GM18868 (cell line): Measurements from ENCODE around the gene ZNF532.
A peak's percentile ranks its signal among the peaks of the same experiment; 100 is the strongest.

ENCODE experiments used
- ATAC-seq: cut with Tn5 transposase; IDR thresholded peaks from one replicate; pipeline ENCODE4 v1.9.1; 2021; ENCODE audit warnings: mild to moderate bottlenecking, moderate library complexity; ENCODE audit not compliant: unreplicated experiment

Gene ZNF532

DNA sequence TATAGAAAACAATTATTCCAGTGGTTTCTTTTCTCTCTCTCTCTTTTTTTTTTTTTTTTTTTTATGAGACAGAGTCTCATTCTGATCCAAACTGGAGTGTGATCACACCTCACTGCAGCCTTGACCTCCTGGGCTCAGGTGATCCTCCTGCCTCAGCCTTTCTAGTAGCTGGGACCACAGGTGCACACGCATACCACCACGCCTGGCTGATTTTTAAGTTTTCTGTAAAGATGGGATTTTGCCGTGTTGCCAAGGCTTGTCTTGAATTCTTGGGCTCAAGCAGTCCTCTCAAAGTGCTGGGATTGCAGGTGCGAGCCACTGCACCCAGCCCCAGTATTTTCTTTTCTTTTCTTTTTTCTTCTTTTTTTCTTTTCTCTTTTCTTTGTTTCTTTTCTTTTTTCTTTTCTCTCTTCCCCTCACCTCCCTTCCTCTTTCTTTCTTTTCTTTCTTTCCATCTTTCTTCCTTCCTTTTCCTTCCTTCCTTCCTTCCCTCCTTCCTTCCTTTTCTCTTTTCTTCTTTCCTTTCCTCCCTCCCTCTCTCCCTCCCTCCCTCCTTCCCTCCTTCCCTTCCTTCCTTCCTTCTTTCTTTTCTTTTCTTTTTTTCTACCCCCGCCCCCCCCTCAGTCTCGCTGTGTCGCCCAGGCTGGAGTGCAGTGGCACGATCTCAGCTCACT lies 76.9 kb downstream of the ZNF532 start:
- no peak for ATAC-seq

GRCh38 chr18:58943896-58944295 lies 79.2 kb downstream of the ZNF532 start:
- no peak for ATAC-seq

DNA sequence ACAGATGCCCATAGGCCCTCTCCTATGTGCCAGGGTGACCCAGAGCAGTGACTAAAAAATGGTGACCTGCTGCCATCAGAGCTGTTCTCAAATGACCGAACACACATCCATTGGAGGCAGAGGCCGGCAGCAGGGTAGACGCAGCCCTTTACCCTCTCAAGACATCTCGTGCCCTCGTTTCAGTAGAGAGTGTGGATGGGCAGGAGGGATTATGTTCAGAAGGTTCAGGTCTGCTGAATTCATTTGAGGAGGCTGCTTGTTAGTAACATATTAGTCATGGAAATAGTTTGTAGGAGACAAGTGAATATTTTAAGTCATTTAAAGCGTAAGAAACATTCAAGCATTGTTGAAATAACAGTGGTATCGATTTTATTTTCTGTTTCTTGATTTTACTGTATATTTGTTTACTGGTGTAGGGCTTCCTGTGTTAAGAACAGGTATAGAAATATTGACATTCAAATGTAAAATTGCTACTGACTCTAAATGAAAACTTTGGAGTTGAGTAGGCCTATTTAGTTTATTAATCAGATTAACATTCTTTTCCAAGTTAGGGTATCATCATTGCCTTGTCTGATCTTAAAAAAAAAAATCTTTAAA lies 82.6 kb downstream of the ZNF532 start:
- peak; percentile 34 for ATAC-seq

GRCh38 chr18:58949031-58949430 lies 84.4 kb downstream of the ZNF532 start:
- no peak for ATAC-seq

DNA sequence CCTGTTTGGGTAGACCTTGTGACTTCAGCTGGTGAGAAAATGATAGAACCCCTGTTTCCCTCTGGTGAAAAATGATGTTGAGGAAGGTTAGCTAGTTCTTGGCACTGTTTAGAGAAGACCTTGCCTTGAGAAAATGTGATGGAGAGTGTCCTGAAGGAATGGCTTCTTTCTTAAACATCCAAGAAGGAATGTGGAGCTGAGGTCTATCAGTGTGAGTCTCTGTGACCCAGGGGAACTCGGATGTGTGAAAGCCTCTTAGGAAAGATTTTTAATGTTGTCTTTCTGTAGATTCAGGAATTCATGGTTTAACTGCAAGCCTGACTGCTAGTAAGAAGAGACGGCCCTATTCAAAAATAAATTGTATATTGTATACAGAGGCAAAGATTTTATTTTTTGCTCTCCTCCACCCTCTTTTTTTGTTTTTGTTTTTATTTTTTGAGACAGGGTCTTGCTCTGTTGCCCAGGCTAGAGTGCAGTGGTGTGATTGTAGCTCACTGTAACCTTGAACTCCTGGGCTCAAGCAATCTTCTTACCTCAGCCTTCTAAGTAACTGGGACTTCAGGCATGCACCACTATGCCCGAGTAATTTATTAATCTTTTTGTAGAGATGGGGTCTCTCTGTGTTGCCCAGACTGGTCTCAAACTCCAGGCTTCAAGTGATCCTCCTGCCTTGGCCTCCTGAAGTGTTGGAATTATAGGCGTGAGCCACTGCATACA lies 87.5 kb downstream of the ZNF532 start:
- ATAC-seq = no peak

GRCh38 chr18:58952858-58953257 lies 88.2 kb downstream of the ZNF532 start:
- ATAC-seq = no peak

DNA sequence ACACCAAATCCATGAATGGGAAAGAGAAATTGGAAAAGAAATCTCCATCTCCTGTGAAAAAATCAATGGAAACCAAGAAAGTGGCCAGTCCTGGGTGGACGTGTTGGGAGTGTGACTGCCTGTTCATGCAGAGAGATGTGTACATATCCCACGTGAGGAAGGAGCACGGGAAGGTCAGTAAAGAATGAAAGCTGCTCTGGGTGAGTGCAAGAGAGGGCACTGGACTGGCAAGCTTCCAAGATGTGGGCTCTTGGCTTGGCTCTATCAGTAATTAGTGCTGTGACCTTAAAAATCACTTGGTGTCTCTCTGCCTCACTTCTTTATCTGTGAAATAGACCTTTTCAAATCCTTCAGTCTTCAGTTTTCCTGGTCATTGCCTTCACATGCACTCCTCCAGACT lies 89.0 kb downstream of the ZNF532 start:
- no peak for ATAC-seq

DNA sequence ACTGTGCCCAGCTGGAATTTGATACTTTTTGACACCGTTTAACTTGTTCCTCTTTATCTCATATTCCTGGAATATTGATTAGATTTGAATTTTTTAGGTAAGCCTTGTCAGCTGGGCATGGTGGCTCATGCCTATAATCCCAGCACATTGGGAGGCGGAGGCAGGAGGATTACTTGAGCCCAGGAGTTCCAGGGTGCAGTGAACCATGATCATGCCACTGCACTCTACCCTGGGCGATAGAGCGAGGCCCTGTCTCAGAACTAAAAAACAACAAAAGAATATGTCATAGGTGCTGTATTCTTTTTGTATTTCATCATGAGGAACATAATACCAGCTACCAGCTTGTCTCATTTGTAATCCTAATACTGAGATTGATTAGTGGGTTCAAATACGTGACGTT lies 90.3 kb downstream of the ZNF532 start:
- ATAC-seq = no peak

DNA sequence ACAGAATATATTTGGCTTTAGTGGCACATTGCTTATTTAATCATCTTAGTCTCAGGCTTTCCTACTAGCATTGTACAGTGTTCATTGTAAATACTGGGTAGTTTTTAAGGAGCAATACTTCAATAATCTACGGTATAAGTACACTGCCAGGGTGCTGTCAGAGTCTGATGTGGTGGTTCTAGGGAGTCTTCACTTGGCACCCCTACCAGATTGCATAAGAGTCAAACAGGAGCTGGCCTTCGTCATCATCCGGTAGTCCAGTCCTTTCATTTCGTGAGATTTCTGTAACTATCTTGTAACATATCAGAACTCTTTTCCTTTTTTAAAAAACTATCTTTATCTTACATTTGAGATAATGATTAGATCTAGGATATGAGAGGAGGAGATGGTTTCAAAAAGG lies 91.1 kb downstream of the ZNF532 start:
- no peak for ATAC-seq

DNA sequence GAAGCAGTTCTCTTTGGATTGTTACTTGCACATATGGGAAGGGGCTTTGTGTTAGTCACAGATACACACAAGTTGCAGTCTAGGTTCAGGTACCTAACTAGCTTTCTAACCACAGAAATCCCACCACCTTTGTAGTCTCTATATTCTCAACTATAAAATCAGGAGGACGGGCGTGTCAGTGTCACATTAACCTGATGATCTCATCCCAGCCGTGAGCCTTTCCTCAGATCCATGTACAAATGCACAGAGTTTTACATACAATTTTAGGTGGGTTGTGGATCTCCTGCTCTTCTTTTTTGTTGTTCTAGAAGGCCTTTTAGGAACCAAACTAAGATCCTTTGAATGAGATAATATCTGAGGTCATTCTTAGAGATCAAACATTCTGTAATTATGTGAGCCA lies 94.0 kb downstream of the ZNF532 start:
- ATAC-seq = no peak

DNA sequence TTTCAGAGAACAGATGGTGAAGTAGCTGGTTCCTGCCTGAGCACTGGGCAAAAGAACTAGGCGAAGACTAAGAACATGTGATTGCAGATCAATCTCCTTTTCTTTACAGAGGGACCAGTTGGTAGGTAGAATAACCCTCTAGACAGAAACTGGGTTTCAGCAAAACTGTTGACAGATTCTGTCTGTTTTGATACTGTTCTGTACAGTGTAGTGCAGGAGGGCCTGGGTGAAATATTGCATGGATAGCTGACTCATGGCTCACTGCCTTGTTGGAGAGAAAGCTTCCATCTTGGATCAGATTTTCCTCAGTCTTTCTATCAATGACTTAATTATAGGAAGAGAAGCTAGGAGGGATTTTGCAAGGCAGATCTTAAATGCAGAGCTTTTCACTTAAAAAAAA lies 95.8 kb downstream of the ZNF532 start:
- ATAC-seq = no peak

DNA sequence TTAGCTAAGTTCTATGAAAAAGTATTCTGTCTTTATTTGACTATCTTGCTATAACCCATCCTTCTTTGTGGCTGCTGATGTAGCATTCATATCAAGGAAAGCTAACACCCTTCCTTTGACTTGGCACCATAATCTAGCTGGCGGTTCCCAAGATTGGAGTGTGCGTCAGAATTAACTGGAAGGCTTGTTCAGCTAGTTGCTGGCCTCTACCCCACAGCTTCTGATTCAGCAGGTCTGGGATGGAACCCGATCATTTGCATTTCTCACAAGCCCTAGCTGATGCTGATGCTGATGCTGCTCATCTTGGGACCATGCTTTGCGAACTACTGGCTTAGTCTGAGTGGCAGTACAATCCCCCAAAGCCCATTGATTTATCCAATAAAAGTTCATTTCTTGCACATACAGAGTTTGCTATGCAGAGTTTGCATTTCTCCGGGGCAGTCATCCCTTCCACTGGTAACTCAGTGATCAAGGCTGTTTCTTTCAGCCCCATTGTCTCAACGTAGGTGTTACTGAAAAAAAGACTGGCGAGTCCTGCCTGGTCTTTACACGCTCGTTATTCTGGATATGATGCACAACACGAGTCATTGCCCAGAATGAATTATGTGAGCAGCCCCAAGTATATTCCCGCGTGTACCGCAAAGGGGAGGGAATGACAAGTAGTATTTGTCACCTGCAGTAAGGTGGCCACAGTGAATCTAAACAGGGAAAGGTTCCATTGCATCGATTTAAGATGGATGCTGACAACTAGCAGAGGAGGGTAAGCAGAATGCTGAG lies 96.5 kb downstream of the ZNF532 start:
- ATAC-seq = no peak

- ATAC-seq = no peak
Measured at GRCh38 chr18:58962336-58962735, 97.7 kb downstream of the ZNF532 start.

GRCh38 chr18:58965291-58966004 lies 100.8 kb downstream of the ZNF532 start:
- no peak for ATAC-seq

DNA sequence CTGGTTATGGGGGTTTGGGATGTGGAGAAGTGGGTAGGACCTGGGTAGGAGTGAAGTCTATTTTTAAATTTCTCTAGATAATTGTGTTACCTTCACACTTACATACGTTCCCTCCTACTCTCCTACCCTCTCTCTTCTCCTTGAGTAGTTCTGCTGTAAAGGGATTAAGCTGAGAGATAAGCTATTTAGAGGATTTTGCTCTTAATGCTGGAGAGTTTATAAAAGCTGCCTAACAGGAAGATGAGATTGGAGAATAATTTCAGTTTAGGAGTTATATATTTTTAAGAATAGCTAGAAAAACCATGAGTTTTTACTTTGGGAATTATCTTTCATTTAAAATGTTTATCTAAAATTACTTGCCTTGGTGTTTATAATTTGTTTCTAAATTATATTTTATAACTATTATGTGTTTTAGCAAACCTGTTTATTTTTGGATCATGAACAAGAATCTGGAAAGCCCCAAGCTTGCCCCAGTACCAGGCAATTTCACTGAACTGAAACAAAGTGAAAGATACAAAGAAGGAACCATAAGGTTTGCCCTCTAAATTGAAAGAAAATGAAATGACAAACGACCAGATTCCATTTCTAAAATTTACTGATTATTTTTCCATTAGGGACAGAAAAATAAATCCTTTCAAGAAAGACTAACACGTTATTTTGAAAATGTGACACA lies 101.5 kb downstream of the ZNF532 start:
- peak; percentile 35 for ATAC-seq

DNA sequence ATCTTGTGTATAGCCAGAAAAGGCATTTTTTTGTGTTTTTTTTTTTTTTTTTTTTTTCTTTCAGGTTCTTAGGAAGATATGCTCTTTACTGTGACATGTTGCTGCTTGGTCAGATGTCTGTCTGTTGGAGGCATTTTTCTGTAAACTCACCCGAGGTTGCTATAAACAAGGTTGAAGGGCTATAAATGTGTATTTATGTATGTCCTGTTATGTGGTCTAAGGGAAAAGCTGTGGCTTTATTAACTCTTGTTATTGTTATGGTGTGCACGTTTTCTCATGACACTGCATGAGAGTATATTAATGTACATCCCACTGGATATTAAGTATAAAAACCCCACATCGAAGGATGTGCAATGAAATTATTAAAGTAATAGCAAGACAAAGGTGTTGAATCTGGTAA lies 102.0 kb downstream of the ZNF532 start:
- ATAC-seq = no peak

DNA sequence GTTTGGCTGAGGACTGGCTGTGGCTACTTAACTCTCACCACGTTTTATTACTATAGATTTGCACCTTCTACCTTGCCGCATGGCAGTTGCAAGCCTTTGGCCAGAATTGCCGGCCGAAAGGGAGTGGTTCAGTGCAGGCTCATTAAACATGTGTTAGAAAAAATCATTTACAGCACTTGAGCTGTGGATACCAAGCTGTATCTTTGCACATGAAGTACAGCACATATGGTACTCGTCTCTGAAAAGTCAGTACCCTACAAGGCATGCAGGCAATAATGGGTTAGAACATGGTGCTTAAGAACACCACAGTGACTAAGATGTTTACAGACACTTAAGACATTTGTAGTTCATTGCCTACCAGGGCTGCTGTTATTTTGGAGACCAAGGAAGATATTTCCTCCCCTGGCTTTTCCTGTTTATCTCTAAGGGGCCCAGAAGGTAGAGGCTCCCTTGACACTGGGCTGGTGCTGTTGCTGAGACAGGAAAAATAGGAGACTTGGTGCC lies 103.1 kb downstream of the ZNF532 start:
- ATAC-seq = no peak

GRCh38 chr18:58970943-58971790 lies 106.5 kb downstream of the ZNF532 start:
- ATAC-seq = peak; percentile 60

DNA sequence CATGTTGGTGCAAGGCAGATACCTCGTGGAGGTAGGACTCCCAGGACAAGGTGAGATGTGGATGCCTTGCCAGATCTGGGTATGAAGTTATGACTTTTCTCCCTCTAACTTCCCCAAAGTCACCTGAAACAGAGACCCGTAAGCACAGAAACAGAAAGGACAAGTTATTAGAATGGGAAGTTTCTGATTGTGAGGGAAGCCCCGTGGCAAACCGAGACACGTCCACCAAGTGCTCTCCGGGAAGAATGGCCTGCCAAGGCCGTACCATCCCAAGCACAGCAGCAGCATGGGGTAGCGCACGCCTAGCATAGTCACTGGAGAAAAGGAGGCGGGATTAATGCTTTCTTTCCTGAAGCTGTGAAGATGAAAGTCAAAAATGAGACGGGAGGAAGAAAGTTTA lies 110.6 kb downstream of the ZNF532 start:
- no peak for ATAC-seq
